PC-9 (cell line): ENCODE measurements around the gene ZBTB7C.

Experiments used
- CTCF ChIP-seq: fragments of 200-600 bp; sonication (generic); conservative IDR thresholded peaks from 2 replicates; pipeline ENCODE4 v1.6.1; 2017; ENCODE audit warnings: mixed run types, antibody characterized with exemption, mild to moderate bottlenecking, moderate library complexity
- EZH2 ChIP-seq: fragments of 200-600 bp; sonication (generic); IDR thresholded peaks from 2 replicates; pipeline ENCODE4 v1.8.0; 2017; ENCODE audit warnings: antibody characterized with exemption, low read depth

GRCh38 chr18:48152549-48152948, 256.6 kb downstream of the ZBTB7C start:
- no peak for TF ChIP-seq CTCF
- no peak for TF ChIP-seq EZH2
